C1 segment of cervical spinal cord (tissue), 14 donors: ENCODE measurements around the gene PTPN1.

Experiments
- DNase-seq, 14 donors: peaks; one replicate each; lab custom pipeline; 2025; lab: John Stamatoyannopoulos, UW

PTPN1 gene

GRCh38 chr20:50634191-50634590, 124.0 kb downstream of the PTPN1 start:
- DNase-seq, result no peak
